Neural cell (in vitro differentiated cells): ENCODE data around the gene ZNF207. TPM values are rescaled to one million over a fixed set of nuclear protein-coding genes. Genes with fewer than 3 reads are reported as not detected.

Source experiments
- H2AFZ ChIP-seq: fragments of 200-600, 300-800 bp; sonication (generic), shearing (Covaris generic); 2 replicates; pipeline ENCODE4 v1.6.0; 2014; ENCODE audit warnings: low read depth, mild to moderate bottlenecking, antibody characterized with exemption, low read length, moderate library complexity
- H3F3A ChIP-seq: fragments of 200-600 bp; shearing (Covaris generic); 2 replicates; pipeline ENCODE4 v1.6.1; 2016; ENCODE audit warnings: mild to moderate bottlenecking, moderate library complexity, mixed read lengths, antibody characterized with exemption, low read length; ENCODE audit not compliant: insufficient read depth, poor library complexity, severe bottlenecking
- H3K27ac ChIP-seq: fragments of 200-600, 300-800 bp; sonication (generic), shearing (Covaris generic); 2 replicates; pipeline ENCODE4 v1.5.1; 2014; ENCODE audit warnings: mild to moderate bottlenecking, low read length, moderate library complexity
- H3K27me3 ChIP-seq: fragments of 300-800, 200-600 bp; sonication (generic), shearing (Covaris generic); 2 replicates; pipeline ENCODE4 v1.6.0; 2014; ENCODE audit warnings: mild to moderate bottlenecking, low read depth, low read length, moderate library complexity; ENCODE audit not compliant: insufficient read depth
- H3K36me3 ChIP-seq: fragments of 300-800, 200-600 bp; sonication (generic), shearing (Covaris generic); 2 replicates; pipeline ENCODE4 v1.5.1; 2014; ENCODE audit warnings: mild to moderate bottlenecking, antibody characterized with exemption, low read length, moderate library complexity; ENCODE audit not compliant: insufficient read depth
- H3K4me2 ChIP-seq: fragments of 300-800, 200-600 bp; sonication (generic), shearing (Covaris generic); 2 replicates; pipeline ENCODE4 v1.6.0; 2014; ENCODE audit warnings: mild to moderate bottlenecking, low read length
- H3K4me3 ChIP-seq: fragments of 300-800, 200-600 bp; sonication (generic), shearing (Covaris generic); 2 replicates; pipeline ENCODE4 v1.5.1; 2014; ENCODE audit warnings: mild to moderate bottlenecking, low read length, moderate library complexity
- H3K79me2 ChIP-seq: fragments of 200-600 bp; shearing (Covaris generic); replicated peaks from 2 replicates; pipeline ENCODE4 v1.6.0; 2014; ENCODE audit warnings: mild to moderate bottlenecking, low read length, moderate library complexity; ENCODE audit not compliant: insufficient read depth
- H3K9ac ChIP-seq: fragments of 300-800, 200-600 bp; sonication (generic), shearing (Covaris generic); 2 replicates; pipeline ENCODE4 v1.6.1; 2016; ENCODE audit warnings: mild to moderate bottlenecking, low read length, mixed read lengths
- H3K9me2 ChIP-seq: fragments of 200-600 bp; shearing (Covaris generic); 2 replicates; pipeline ENCODE4 v1.6.1; 2016; ENCODE audit warnings: mild to moderate bottlenecking, low read length, mixed read lengths; ENCODE audit not compliant: insufficient read depth
- H3K9me3 ChIP-seq: fragments of 200-600, 300-800 bp; sonication (generic), shearing (Covaris generic); 2 replicates; pipeline ENCODE4 v1.6.1; 2016; ENCODE audit warnings: mild to moderate bottlenecking, mixed run types, low read length, moderate library complexity, mixed read lengths
- H4K20me1 ChIP-seq: fragments of 200-600 bp; shearing (Covaris generic); 2 replicates; pipeline ENCODE4 v1.6.1; 2016; ENCODE audit warnings: mild to moderate bottlenecking, mixed run types; ENCODE audit not compliant: insufficient read depth
- CTCF ChIP-seq: fragments of 450-650 bp; IDR thresholded peaks from 2 replicates; pipeline ENCODE4 v1.5.1; 2014; ENCODE audit warnings: antibody characterized with exemption, mild to moderate bottlenecking, moderate library complexity; ENCODE audit not compliant: poor library complexity, severe bottlenecking
- EP300 ChIP-seq: fragments of 450-650 bp; conservative IDR thresholded peaks from 2 replicates; pipeline ENCODE4 v1.6.1; 2014; ENCODE audit warnings: antibody characterized with exemption, mild to moderate bottlenecking, moderate library complexity; ENCODE audit not compliant: poor library complexity, severe bottlenecking
- EZH2 ChIP-seq: fragments of 200-600, 300-800 bp; shearing (Covaris generic), sonication (generic); IDR thresholded peaks from 2 replicates; pipeline ENCODE4 v1.6.1; 2014; ENCODE audit warnings: antibody characterized with exemption, low read length, borderline replicate concordance, mild to moderate bottlenecking; ENCODE audit not compliant: insufficient read depth, poor library complexity, severe bottlenecking
- MXI1 ChIP-seq: fragments of 450-650 bp; conservative IDR thresholded peaks from 2 replicates; pipeline ENCODE4 v1.6.1; 2014; ENCODE audit warnings: antibody characterized with exemption, mild to moderate bottlenecking; ENCODE audit not compliant: poor library complexity, severe bottlenecking
- POLR2AphosphoS5 ChIP-seq: IDR thresholded peaks from 2 replicates; pipeline ENCODE4 v1.6.1; 2012
- RAD21 ChIP-seq: fragments of 450-650 bp; conservative IDR thresholded peaks from 2 replicates; pipeline ENCODE4 v1.6.1; 2014; ENCODE audit warnings: antibody characterized with exemption, mild to moderate bottlenecking, moderate library complexity
- REST ChIP-seq: IDR thresholded peaks from 2 replicates; pipeline ENCODE4 v1.6.1; 2012; ENCODE audit warnings: borderline replicate concordance
- SMC3 ChIP-seq: fragments of 450-650 bp; conservative IDR thresholded peaks from 2 replicates; pipeline ENCODE4 v1.6.1; 2014; ENCODE audit warnings: antibody characterized with exemption, mild to moderate bottlenecking, moderate library complexity; ENCODE audit not compliant: poor library complexity
- TAF1 ChIP-seq: IDR thresholded peaks from 2 replicates; pipeline ENCODE4 v1.6.1; 2012; ENCODE audit warnings: low read depth
- polyA plus RNA-seq: library from polyadenylated mRNA; depleted of rRNA; stranded (reverse); fragments of >200 nt; gene quantifications from 2 replicates; pipeline ENCODE4 v1.2.3, GENCODE V29; 2014

The ZNF207 gene
- polyA plus RNA-seq, 1 donor from 2014 or later = 188 TPM

- H3K9ac ChIP-seq = no peak overlapping the region
- H3K27ac ChIP-seq = no peak overlapping the region
- no peak overlapping the region for H3K4me2 ChIP-seq
- no peaks in the 10 kb centered on the region for H3K79me2 ChIP-seq
- TF ChIP-seq RAD21 (no peak), EP300 (no peak), REST (no peak), MXI1 (no peak), TAF1 (no peak), POLR2AphosphoS5 (no peak), SMC3 (no peak), EZH2 (no peak), CTCF (no peak)
- H3K9me3 ChIP-seq = no peaks in the 10 kb centered on the region
- no peak overlapping the region for H2AFZ ChIP-seq
- H3K27me3 ChIP-seq = no peaks in the 10 kb centered on the region
- no peaks in the 10 kb centered on the region for H3K9me2 ChIP-seq
- H3F3A ChIP-seq = no peaks in the 10 kb centered on the region
- no peak overlapping the region for H3K4me3 ChIP-seq
- no peaks in the 10 kb centered on the region for H3K36me3 ChIP-seq
- no peaks in the 10 kb centered on the region for H4K20me1 ChIP-seq
Measured at GRCh38 chr17:32388613-32389459, 38.9 kb downstream of the ZNF207 start.

GRCh38 chr17:32393904-32394303 is 43.9 kb downstream of the ZNF207 start:
- TF ChIP-seq EZH2 (no peak), REST (no peak), CTCF (no peak), RAD21 (no peak), SMC3 (no peak), MXI1 (no peak), EP300 (no peak), TAF1 (no peak), POLR2AphosphoS5 (no peak)
- H3K4me2 ChIP-seq = no peak overlapping the region
- H3F3A ChIP-seq = no peaks in the 10 kb centered on the region
- H3K36me3 ChIP-seq = no peaks in the 10 kb centered on the region
- no peak overlapping the region for H3K4me3 ChIP-seq
- H3K9me3 ChIP-seq = no peaks in the 10 kb centered on the region
- H3K9me2 ChIP-seq = no peaks in the 10 kb centered on the region
- no peak overlapping the region for H3K9ac ChIP-seq
- no peaks in the 10 kb centered on the region for H3K79me2 ChIP-seq
- H2AFZ ChIP-seq = no peak overlapping the region
- H4K20me1 ChIP-seq = no peaks in the 10 kb centered on the region
- no peaks in the 10 kb centered on the region for H3K27me3 ChIP-seq
- no peak overlapping the region for H3K27ac ChIP-seq
